HG03139 (cell line): ENCODE data around the gene NEBL.
"Not testable (repeated sequence)": the region's sequence is repeated elsewhere in the genome, so short reads cannot be mapped to it uniquely, and the experiment has no call there.

Source experiments
- ATAC-seq: cut with Tn5 transposase; IDR thresholded peaks from one replicate; pipeline ENCODE4 v1.9.1; 2021; ENCODE audit not compliant: unreplicated experiment

The NEBL gene, protein sequence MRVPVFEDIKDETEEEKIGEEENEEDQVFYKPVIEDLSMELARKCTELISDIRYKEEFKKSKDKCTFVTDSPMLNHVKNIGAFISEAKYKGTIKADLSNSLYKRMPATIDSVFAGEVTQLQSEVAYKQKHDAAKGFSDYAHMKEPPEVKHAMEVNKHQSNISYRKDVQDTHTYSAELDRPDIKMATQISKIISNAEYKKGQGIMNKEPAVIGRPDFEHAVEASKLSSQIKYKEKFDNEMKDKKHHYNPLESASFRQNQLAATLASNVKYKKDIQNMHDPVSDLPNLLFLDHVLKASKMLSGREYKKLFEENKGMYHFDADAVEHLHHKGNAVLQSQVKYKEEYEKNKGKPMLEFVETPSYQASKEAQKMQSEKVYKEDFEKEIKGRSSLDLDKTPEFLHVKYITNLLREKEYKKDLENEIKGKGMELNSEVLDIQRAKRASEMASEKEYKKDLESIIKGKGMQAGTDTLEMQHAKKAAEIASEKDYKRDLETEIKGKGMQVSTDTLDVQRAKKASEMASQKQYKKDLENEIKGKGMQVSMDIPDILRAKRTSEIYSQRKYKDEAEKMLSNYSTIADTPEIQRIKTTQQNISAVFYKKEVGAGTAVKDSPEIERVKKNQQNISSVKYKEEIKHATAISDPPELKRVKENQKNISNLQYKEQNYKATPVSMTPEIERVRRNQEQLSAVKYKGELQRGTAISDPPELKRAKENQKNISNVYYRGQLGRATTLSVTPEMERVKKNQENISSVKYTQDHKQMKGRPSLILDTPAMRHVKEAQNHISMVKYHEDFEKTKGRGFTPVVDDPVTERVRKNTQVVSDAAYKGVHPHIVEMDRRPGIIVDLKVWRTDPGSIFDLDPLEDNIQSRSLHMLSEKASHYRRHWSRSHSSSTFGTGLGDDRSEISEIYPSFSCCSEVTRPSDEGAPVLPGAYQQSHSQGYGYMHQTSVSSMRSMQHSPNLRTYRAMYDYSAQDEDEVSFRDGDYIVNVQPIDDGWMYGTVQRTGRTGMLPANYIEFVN

DNA sequence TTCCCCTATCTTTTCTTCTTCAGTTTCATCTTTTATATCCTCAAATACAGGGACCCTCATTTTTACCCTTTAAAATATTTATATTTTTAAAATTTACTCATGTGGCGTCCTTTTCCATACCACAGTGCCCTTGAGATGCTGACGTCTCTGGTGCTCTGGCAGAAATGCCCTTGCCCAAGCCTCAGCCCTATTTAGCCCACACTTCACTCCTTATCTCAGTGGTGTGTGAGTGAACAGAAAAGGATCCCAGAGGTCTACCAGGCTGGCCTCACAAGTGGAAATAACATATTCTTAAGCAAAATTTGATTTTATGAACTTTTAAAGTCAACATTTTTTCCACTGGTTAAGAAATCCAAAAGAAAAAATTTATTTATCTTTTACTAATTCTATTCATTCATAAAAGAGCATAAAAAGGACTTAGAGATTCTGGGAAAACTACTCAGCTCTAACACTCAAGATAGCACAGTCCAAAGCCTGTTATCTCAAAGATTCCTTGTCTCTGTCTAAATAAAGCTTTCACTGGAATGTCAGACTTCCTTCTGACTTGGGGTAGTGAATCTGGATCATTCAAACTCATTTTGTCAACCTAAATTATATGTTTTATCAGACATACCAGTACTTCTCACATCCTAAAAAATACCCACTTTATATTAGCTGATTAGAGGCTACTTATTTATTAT, at the start of gene NEBL:
Gene NEBL (minus strand): TSS at position 166 of the 680 bp plus-strand sequence. CDS start 106 bp downstream, at position 60.
- no peak for ATAC-seq

DNA sequence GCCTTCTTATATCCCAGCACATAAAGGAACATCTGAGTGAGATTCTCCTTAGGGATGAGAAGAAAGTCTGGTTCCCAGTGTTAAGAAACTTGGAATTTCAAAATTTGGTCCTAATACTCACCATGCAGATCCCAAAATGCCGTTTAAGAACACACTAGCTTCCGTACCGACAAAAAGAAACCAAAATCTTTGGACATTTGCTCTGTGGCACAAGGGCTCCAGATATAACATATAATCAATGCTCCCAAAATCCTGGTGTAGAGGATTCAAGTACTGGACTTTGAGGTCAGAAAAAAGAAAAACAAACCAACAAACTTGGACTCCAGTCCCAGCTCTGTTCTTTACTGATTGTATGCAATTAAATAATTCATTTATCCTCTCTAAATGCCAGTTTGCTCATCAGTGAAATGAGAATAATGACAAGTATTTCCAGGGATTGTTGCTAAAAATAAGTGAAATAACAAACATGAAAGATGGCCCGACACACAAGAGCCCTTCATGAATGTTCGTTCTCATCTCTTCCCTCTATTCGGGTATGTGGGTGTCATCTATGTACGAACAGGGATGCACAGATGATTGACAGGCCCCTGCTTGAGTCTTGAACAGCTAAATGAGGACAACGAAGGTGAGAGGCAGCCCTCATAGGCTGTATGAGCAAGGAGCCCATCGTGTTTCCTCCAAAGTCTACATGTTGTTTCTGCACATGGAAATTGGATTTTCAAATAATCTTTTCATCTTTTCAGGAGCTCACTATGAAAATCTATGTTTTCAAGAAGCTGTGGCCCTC, 48.6 kb upstream of the NEBL start:
- no peak for ATAC-seq

DNA sequence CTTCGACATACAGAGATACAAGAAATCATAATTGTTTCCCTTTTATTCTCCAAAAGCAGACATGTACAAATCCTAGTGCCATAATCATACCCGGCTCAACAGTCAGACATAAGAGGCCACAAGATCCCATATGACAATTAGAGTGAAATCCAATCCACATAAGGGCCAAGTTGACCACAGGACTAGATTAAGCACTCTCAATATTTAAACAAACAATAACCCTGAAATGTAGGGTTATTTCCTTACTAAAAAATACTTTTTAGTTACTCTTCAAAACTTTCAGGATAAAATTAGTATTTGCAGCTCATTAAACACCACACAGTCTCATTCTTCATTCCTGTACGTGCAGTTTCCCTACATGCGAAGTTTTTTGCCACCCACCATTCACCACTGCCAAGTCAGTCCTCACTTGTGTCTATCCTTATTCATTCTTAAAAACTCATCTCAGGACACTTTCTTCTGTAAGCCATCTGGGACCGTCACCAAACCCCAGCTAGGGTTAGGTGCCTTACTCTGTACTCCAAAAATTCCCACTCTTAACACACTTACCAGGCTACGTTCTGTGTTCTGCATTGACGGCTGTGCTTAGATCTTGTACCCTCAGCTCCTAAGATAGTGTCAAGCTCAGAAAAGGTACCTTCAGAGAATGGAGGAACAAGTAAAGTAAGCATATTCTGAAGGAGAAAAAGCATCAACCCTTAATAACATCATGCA, 47.8 kb upstream of the NEBL start:
- no peak for ATAC-seq

DNA sequence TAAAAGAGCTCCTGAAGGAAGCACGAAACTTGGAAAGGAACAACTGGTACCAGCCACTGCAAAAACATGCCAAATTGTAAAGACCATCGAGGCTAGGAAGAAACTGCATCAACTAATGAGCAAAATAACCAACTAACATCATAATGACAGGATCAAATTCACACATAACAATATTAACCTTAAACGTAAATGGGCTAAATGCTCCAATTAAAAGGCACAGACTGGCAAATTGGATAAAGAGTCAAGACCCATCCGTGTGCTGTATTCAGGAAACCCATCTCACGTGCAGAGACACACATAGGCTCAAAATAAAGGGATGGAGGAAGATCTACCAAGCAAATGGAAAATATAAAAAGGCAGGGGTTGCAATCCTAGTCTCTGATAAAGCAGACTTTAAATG, 42.3 kb upstream of the NEBL start:
- not testable (repeated sequence) for ATAC-seq

DNA sequence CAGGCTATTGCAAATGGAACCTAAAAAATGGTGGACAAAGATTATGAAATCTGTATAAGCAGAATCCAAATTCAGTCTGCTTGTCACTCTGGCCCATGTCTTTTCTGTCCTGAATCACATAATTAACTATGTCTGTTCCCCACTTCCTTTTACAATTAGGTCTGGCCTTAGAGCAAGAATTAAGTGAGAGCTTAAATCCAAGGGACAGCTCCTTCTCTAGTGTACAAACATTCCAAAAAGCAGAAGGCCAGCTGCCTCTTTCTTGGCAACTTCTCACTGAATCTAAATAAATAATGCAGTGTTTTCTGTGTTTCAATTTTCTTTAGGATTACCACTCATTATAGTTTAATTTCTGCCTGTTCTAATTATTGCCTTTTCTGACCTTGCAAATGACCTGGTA, 39.3 kb upstream of the NEBL start:
- ATAC-seq = no peak

DNA sequence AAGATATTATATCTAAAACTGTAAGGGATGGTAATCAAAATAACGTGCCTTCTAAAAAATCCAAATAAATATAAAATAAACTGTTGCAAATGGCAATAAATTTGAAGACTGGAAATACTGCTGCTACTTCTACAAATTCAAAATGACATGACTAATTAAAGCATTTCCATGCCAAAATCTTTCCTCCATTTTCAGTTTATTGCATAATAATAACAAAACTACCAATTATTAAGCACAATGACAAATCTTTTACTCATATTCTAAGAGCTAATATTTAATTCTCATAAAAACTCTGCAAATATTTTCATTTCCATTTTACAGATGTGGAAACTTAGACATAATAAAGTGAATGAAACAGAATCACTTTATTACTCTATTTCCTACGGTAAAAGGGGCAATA, 38.8 kb upstream of the NEBL start:
- ATAC-seq = no peak

DNA sequence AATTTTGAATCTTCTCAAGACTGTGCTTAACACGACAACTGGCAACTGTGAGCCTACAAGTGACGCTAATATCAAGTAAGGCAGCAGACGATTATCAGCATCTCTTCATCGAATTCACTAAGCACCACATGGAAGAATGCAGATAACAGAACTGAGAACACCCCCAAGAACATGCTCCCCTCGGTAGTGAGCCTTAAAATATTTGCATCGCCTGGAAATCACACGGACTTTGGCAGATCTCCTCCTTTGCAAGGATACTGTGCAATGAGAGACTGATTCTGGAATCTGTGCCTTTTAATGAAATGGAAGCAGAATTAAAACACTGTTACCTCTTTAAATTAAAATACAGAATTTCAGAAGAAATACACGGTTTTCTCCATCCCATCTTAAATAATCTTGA, 38.2 kb upstream of the NEBL start:
- ATAC-seq = no peak

DNA sequence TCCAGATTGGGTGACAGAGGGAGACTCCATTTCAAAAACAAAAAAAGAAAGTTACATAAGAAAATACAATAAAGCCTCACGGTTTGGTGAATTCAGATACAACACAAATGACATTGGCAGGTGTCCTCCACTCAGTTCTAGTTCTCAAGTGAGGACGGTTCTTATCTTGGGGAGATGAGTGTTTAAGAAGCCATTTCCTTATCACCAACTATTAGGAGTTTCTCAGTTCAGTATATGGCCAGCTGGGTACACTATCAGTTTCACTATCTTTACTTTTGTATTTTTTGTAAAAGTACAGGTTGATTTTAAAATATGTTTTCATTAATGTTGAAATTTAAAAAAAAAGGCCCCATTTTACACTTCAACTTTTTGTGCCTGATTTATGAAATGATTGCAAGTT, 36.6 kb upstream of the NEBL start:
- ATAC-seq = no peak

DNA sequence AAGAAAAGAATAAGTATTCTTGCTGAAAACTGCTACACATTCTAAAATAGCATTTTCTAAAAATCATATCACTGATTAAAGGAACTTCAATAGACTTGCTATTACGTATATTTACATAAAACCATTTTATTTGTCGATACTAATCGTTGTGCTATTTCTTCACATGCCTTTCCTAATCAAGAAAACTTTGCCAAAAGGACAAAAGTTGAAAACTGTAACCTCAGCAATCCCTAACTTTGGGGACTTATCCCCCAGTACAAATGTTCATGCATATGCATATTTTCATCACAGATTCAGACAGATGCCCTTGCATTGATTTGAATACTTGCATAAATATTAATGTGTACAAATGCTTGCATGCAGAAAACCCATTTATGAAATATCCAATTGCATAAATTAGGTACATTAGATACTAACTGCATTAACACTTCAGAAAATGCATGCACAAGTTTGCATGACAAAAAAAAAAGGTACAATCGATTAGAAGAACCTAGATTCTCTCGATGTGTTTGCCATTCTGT, 35.6 kb upstream of the NEBL start:
- ATAC-seq = no peak

DNA sequence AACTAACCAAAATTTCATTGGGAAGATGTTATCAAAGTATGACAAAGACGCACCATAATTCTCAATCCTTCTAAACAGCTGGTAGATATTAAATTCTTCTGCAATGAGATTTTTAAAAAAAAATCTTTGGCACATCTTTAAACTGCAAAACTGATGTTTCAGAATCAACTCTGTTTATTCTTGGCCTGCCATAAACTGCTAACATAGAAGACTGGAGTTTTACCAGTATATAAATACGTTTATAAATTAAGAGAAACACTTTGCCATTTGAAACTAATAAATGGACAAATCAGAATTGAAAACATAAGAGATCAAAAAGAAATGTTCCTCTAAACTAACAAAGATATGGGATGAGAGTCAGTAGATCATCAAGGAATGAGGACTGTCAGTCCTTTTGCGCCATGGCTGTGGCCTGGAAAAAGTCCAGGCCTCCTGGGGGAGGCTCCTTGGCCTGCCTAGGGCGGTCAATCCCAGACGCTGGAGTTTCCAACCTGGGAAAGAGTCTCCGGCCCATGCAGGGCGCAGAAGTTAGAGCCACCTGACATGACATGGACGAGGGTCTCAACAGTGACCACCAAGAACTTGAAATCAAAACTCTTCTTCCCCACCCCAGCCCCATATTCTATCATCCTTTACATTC, 34.2 kb upstream of the NEBL start:
- ATAC-seq = no peak

DNA sequence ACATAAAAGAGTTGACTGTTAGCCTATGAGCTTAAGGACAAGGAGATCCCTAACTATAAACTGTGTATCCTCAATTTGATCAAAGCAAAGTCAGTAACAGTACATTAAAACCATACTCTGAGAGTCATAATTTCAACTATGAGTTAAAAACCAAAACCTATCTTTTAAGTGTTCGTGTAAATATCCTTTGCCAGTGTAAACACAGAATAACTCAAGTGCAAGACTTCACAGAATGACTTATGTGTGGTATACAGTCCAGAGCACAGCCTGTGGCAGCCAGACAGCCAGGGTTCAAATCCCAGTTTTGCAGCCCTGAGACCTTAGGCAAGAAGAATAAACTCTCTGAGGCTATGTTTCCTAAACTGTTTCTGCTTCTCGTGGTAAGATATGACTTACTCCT, 30.3 kb upstream of the NEBL start:
- no peak for ATAC-seq

DNA sequence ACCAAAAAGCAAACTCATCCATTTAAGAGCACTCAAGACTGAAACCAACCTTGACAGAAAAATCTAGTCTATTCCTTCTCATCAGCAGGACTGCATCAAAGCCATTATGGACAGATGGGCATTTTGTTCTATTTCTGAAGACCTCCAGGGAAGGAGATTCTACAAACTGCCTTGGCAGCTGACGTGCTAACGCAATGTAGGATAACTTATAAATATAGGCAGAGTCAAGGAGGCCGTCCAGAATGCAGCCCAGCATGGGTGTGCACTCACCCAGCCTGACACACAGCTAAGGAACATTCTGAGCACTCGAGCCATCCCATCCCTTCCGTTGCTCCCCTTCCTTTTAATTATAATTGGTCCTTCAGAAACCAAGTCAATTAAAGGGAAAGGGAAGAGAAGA, 25.3 kb upstream of the NEBL start:
- ATAC-seq = no peak

DNA sequence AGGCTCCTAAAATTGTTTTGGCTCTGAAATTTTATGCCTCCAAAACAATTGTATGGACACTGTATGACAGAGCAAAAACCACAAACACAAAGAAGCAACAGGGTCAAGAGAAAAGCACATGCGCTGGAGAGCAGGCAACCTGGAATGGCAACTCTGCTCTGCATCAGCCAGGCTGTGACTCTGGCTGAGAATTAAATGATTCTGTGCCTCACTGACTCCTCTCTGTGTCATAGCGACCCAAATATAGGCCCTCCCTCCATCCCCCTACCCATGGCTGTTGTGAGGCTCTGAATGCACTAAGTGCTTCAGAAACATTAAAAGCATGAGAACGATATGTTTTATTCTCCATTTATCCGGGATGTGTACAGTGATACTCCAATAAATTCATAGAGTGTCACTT, 24.9 kb upstream of the NEBL start:
- no peak for ATAC-seq

DNA sequence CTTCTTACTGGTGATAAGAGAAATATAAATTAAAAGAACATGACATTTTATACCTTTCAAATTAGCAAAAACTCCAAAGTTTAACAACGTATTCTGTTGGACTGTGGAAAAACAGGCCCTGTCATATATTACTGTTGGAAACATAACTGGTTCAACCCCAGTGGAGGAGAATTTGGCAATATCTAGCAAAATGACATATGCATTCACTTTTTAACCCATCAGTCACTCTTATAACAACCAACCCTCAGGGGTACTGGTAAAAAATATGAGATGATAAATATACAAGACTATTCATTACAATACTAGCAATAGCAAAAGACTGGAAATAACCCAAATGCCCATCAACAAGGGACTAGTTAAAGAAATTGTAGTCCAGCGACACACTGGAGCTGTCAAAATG, 22.9 kb upstream of the NEBL start:
- ATAC-seq = no peak

DNA sequence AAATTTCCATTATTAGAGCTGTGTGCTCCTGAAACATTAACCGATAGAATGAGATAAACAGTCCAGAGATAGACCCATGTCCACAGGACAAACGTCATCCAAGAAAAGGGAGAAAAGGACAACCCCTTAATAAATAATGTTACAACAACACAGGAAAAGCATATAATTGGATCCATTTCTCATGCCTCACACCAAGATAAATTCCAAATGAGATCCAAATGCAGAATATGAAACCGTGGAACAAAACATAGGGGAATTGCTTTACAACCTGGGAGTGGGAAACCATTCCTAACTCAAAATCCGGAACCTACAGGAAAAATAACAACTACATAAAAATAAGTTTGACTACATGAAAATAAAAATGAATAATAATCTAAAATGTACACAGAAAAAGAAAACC, 22.4 kb upstream of the NEBL start:
- ATAC-seq = no peak

DNA sequence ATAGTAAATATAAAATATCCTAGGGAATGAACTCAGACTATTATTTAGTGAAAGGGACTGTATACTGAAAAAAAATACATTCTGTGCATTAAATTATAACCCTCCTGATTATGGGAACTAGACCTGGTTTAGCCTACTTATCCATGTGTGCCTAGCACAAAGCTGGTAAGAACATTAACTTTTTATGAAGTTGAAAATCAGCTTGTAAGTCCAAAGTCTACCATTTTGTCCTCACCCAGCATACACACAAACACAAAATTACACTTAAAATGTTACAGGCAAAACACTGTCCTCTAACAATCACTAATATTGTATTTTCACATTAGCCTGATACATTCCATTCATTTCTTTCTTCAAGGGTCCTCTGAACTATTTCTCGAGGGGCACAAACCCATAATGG, 19.9 kb upstream of the NEBL start:
- ATAC-seq = no peak

DNA sequence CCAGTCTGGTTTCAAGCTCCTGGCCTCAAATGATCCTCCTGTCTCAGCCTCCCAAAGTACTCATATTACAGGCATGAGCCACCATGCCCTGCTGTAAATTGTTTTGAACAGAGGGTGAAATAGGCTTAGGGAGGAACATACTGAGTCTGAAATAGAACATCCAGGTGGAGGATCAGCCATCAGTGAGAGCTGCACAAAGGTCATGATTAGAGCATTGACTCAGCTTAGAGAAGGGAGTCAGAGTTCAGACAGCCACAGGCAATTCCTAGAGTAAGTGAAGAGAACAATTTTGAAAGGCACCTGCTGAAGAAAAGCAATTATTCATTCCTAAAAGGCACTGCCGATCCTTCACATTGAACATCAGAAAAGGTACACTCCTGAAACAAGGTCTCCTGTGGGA, 15.9 kb upstream of the NEBL start:
- no peak for ATAC-seq

DNA sequence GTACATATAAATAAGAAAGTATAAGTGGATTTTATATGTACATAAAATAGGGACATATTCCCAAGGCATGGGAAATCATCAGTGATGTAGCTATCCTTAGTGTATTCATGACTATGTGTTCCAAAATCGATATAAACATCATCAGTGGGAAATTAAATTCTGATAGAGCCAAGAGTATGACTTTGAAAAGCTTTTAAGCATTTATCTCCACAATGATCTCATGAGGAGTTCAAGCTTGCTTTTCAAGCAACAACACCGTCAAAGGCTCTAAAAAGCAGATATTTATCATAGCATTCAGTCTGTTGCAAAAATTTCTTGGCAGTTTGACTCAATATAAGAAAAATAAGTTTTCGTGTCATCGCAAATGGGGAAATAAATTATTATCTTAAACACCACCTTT, 14.5 kb upstream of the NEBL start:
- ATAC-seq = no peak

DNA sequence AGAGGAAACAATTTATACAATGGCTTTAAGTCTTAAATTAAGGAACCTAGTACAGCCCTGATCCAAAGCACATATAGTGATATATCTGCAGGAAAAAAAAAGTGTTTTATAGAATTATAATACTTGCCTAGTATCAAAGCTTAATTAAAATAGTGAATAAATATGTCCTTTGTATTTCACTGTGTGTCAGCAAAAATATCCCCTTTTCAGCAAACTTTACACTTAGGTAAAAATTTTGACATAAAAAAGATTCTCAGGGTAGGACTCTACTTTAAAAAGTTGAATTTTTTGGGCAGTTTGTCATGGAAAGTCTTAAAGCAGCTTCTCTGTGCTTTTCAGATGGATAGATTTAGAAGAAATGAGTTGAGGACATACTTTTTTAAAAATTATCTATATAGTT, 12.7 kb upstream of the NEBL start:
- no peak for ATAC-seq
